ENCODE results near the gene GLT1D1. TPM values are rescaled to one million over a fixed set of nuclear protein-coding genes. Genes with fewer than 3 reads are reported as not detected.

Gene GLT1D1
- total RNA-seq, 1 experiment from 2014 or later: not detected

GRCh38 chr12:128808651-128809050 is 44.6 kb upstream of the GLT1D1 start:
- DNase-seq (ENCODE audit: low read depth, low spot score) (no peak), ATAC-seq (no peak)
- no peak overlapping the region for H2AFZ ChIP-seq (ENCODE audit: low read depth, low read length, poor library complexity, severe bottlenecking)
- H4K20me1 ChIP-seq (ENCODE audit: insufficient read depth): no peaks in the 10 kb centered on the region
- no peaks in the 10 kb centered on the region for H3K4me1 ChIP-seq (ENCODE audit: control insufficient read depth in 1 of 2, insufficient read depth in 2 of 2, low read length in 2 of 2)
- BruUV-seq (replicated peaks): no TSS peak
- H3K36me3 ChIP-seq (ENCODE audit: control insufficient read depth in 1 of 2, insufficient read depth in 2 of 2, low read length in 2 of 2): peaks cover 8 to 9% of the 10 kb centered on the region in 2 experiments; a peak in 2 of 4 replicates
- H3K4me3 ChIP-seq (replicated peaks in 1 of 2; ENCODE audit: low read depth in 1 of 2, low read length in 2 of 2): no peak overlapping the region
- H3K9me2 ChIP-seq (ENCODE audit: insufficient read depth): no peaks in the 10 kb centered on the region
- no peak for TF ChIP-seq ZFX (IDR thresholded peaks at IDR 0.05)
- TF ChIP-seq ATF3 (IDR thresholded peaks at IDR 0.05): no peak
- no peak for TF ChIP-seq YY1 (IDR thresholded peaks at IDR 0.05; ENCODE audit: extremely low read depth, insufficient replicate concordance, low read depth, low read length)
- TF ChIP-seq REST (IDR thresholded peaks at IDR 0.05; ENCODE audit: low read depth): no peak
- TF ChIP-seq RAD21 (IDR thresholded peaks at IDR 0.05; ENCODE audit: low read depth): no peak
- TF ChIP-seq CTCF (IDR thresholded peaks at IDR 0.05 in 2 of 3, conservative IDR thresholded peaks at IDR 0.05 in 1 of 3; ENCODE audit: borderline replicate concordance in 1 of 3, insufficient read depth in 1 of 3, low read depth in 2 of 3, low read length in 2 of 3): no peak
- TF ChIP-seq SIN3A (IDR thresholded peaks at IDR 0.05; ENCODE audit: low read depth): no peak
- TF ChIP-seq POLR2AphosphoS5 (IDR thresholded peaks at IDR 0.05; ENCODE audit: low read depth, low read length): no peak
- no peak for TF ChIP-seq CEBPB (IDR thresholded peaks at IDR 0.05; ENCODE audit: low read depth)
- TF ChIP-seq TCF7L2 (IDR thresholded peaks at IDR 0.05; ENCODE audit: borderline replicate concordance, extremely low read depth, insufficient read depth, insufficient read length): no peak
- TF ChIP-seq ZBTB33 (IDR thresholded peaks at IDR 0.05; ENCODE audit: extremely low read depth, insufficient replicate concordance, low read length): no peak
- TF ChIP-seq FOSL1 (IDR thresholded peaks at IDR 0.05; ENCODE audit: low read depth): no peak
- H3K4me2 ChIP-seq (ENCODE audit: low read length): no peak overlapping the region
- H3K27ac ChIP-seq (ENCODE audit: low read depth, low read length): no peak overlapping the region
- H3K79me2 ChIP-seq (ENCODE audit: insufficient read depth, low read length): peaks cover 64% of the 10 kb centered on the region
- no peaks in the 10 kb centered on the region for H3K9me3 ChIP-seq (ENCODE audit: control insufficient read depth in 1 of 2, insufficient read depth in 1 of 2, low read depth in 1 of 2, low read length in 2 of 2)
- ChIA-PET RAD21 (ENCODE audit: low non-redundant PET in 1 of 2, low total read pairs in 2 of 2, uncharacterized antibody in 2 of 2, unreplicated experiment in 2 of 2) (no interaction called here), CTCF (no interaction called here), POLR2A (no interaction called here)
- H3K9ac ChIP-seq (ENCODE audit: low read length): no peak overlapping the region
- intact Hi-C loops (cut with micrococcal nuclease): no loop called here
- H3K27me3 ChIP-seq (ENCODE audit: insufficient read depth, low read length): no peaks in the 10 kb centered on the region
